Activated CD4-positive, alpha-beta memory T cell treated with anti-CD3 and anti-CD28 coated beads for 36 hours (primary cell): ENCODE measurements around the gene AFF2. TPM values are rescaled to one million over a fixed set of nuclear protein-coding genes. Genes with fewer than 3 reads are reported as not detected.

Experiments used
- CTCF ChIA-PET: fragments of 350-600 bp; sonication (Branson Sonifier 250); formaldehyde crosslinking; loops from one replicate; lab custom pipeline; 2021; ENCODE audit warnings: antibody characterized with exemption, inconsistent platforms; lab: Charles Lee
- POLR2A ChIA-PET: fragments of 350-600 bp; sonication (Branson Sonifier 250); formaldehyde crosslinking; loops from one replicate; lab custom pipeline; 2021; ENCODE audit warnings: antibody characterized with exemption; lab: Charles Lee
- DNase-seq: peaks from one replicate; pipeline ENCODE4 v3.0.0-alpha.2; 2020
- H3K27ac Mint-ChIP-seq: one replicate; pipeline ENCODE4 v1.8.0; 2021; ENCODE audit warnings: mixed read lengths
- H3K27me3 Mint-ChIP-seq: one replicate; pipeline ENCODE4 v1.8.0; 2021; ENCODE audit warnings: mixed read lengths
- H3K36me3 Mint-ChIP-seq: one replicate; pipeline ENCODE4 v1.8.0; 2021; ENCODE audit warnings: mixed read lengths
- H3K4me1 Mint-ChIP-seq: one replicate; pipeline ENCODE4 v1.8.0; 2021; ENCODE audit warnings: low read depth, mixed read lengths
- H3K4me3 Mint-ChIP-seq: one replicate; pipeline ENCODE4 v1.8.0; 2021; ENCODE audit warnings: mild to moderate bottlenecking, mixed read lengths
- H3K9me3 Mint-ChIP-seq: one replicate; pipeline ENCODE4 v1.8.0; 2021; ENCODE audit warnings: mixed read lengths
- intact Hi-C: fragments of 100-400 bp; cut with micrococcal nuclease; formaldehyde crosslinking; loops from one replicate; pipeline ENCODE4 v1.15.1; 2023
- total RNA-seq, 2 experiments: library from RNA; stranded (reverse); gene quantifications; one replicate each; pipeline ENCODE4 v1.2.3, GENCODE V29; 2021

Gene AFF2
- total RNA-seq, 2 experiments from 2014 or later = 0.36 to 0.45 TPM

- H3K27ac Mint-ChIP-seq = no peak overlapping the region
- CTCF ChIA-PET = no interaction called here
- H3K9me3 Mint-ChIP-seq = no peaks in the 10 kb centered on the region
- H3K27me3 Mint-ChIP-seq = no peaks in the 10 kb centered on the region
- H3K4me3 Mint-ChIP-seq = no peak overlapping the region
- POLR2A ChIA-PET = no interaction called here
- no peaks in the 10 kb centered on the region for H3K4me1 Mint-ChIP-seq
- H3K36me3 Mint-ChIP-seq = no peaks in the 10 kb centered on the region
- DNase-seq = no peak
- intact Hi-C loops = no loop called here
Measured at GRCh38 chrX:148624951-148625474, 124.6 kb downstream of the AFF2 start.

GRCh38 chrX:148628621-148629020, 128.2 kb downstream of the AFF2 start:
- DNase-seq = no peak
- no peaks in the 10 kb centered on the region for H3K36me3 Mint-ChIP-seq
- no peaks in the 10 kb centered on the region for H3K4me1 Mint-ChIP-seq
- no peak overlapping the region for H3K27ac Mint-ChIP-seq
- POLR2A ChIA-PET = no interaction called here
- intact Hi-C loops = no loop called here
- H3K27me3 Mint-ChIP-seq = no peaks in the 10 kb centered on the region
- CTCF ChIA-PET = no interaction called here
- H3K4me3 Mint-ChIP-seq = no peak overlapping the region
- no peaks in the 10 kb centered on the region for H3K9me3 Mint-ChIP-seq

- no peak for DNase-seq
- Mint-ChIP-seq H3K36me3 (no peaks in the 10 kb centered on the region), H3K27me3 (no peaks in the 10 kb centered on the region), H3K4me1 (no peaks in the 10 kb centered on the region), H3K27ac (no peak overlapping the region), H3K9me3 (no peaks in the 10 kb centered on the region), H3K4me3 (no peak overlapping the region)
- CTCF ChIA-PET = no interaction called here
- POLR2A ChIA-PET = no interaction called here
- intact Hi-C loops = no loop called here
Measured at GRCh38 chrX:148629434-148629833, 129.0 kb downstream of the AFF2 start.

- Mint-ChIP-seq H3K4me1 (no peaks in the 10 kb centered on the region), H3K27me3 (no peaks in the 10 kb centered on the region), H3K9me3 (no peaks in the 10 kb centered on the region), H3K4me3 (no peak overlapping the region), H3K36me3 (no peaks in the 10 kb centered on the region), H3K27ac (no peak overlapping the region)
- no peak for DNase-seq
- CTCF ChIA-PET = no interaction called here
- intact Hi-C loops = no loop called here
- POLR2A ChIA-PET = no interaction called here
Measured at GRCh38 chrX:148632444-148632843, 132.0 kb downstream of the AFF2 start.

- H3K4me3 Mint-ChIP-seq = no peak overlapping the region
- no peaks in the 10 kb centered on the region for H3K9me3 Mint-ChIP-seq
- CTCF ChIA-PET = no interaction called here
- no peaks in the 10 kb centered on the region for H3K27me3 Mint-ChIP-seq
- H3K4me1 Mint-ChIP-seq = no peaks in the 10 kb centered on the region
- POLR2A ChIA-PET = no interaction called here
- no peak overlapping the region for H3K27ac Mint-ChIP-seq
- H3K36me3 Mint-ChIP-seq = no peaks in the 10 kb centered on the region
- no peak for DNase-seq
- intact Hi-C loops = no loop called here
Measured at GRCh38 chrX:148633218-148633908, 132.9 kb downstream of the AFF2 start.

- Mint-ChIP-seq H3K27me3 (no peaks in the 10 kb centered on the region), H3K9me3 (no peaks in the 10 kb centered on the region), H3K4me3 (no peak overlapping the region), H3K4me1 (no peaks in the 10 kb centered on the region), H3K36me3 (no peaks in the 10 kb centered on the region), H3K27ac (no peak overlapping the region)
- POLR2A ChIA-PET = no interaction called here
- intact Hi-C loops = no loop called here
- CTCF ChIA-PET = no interaction called here
- DNase-seq = no peak
Measured at GRCh38 chrX:148634591-148634990, 134.2 kb downstream of the AFF2 start.

GRCh38 chrX:148643460-148643859, 143.0 kb downstream of the AFF2 start:
- Mint-ChIP-seq H3K4me1 (no peaks in the 10 kb centered on the region), H3K36me3 (no peaks in the 10 kb centered on the region), H3K27ac (no peak overlapping the region), H3K9me3 (no peaks in the 10 kb centered on the region), H3K4me3 (no peak overlapping the region), H3K27me3 (no peaks in the 10 kb centered on the region)
- DNase-seq = no peak
- CTCF ChIA-PET = no interaction called here
- intact Hi-C loops = no loop called here
- POLR2A ChIA-PET = no interaction called here

DNA sequence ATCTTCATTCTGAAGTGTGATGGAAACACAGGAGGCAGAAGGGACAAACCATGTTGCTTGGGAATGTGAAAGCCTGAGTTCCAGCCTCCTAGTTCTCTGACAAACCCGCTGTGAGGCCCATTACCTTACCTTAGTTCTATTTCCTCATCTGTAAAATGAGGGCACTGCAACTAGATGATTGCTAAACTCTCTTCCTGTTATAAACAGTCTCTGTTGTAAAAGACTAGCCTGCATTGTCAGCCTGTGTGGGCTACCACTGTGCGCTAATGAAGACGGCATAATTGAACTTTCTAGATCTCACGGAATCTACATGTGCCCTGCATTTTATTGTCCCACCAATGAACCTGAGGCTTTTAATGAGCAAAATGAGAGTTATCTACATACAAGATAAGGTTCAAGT, 147.2 kb downstream of the AFF2 start:
- ChIA-PET POLR2A (no interaction called here), CTCF (no interaction called here)
- H3K36me3 Mint-ChIP-seq = no peaks in the 10 kb centered on the region
- H3K4me3 Mint-ChIP-seq = no peak overlapping the region
- H3K9me3 Mint-ChIP-seq = no peaks in the 10 kb centered on the region
- no peaks in the 10 kb centered on the region for H3K27me3 Mint-ChIP-seq
- DNase-seq = no peak
- H3K4me1 Mint-ChIP-seq = no peaks in the 10 kb centered on the region
- intact Hi-C loops = no loop called here
- no peak overlapping the region for H3K27ac Mint-ChIP-seq

DNA sequence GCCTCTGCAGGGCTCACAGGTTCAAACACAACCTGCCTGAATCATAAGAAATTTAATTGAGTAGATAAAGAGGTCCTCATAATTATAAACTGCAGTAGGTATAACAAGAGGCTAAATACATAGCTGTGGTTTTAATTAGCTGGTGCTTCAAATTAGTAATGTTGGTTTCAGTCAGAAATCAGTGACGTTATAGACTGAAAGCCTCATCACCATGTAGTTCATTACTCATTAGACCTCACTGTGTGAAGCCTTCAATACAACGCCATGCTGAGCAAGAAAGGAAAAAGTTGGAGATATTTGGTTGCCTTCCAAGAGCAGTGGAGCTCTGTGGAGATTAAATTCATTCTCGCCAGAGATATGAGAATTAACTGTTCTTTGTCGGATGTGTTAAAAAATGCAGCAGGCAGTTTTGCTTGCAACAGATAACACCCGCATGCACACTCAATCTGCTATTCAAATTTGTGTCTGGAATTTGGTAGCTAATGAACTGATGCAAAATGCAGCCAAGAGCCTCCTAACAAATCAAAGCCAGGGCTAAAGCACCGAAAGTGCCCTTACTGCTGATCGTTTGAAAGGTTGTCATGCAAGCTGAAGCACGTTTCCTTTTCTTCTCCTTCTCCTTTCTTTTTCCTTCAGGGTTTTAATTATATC, 148.9 kb downstream of the AFF2 start:
- CTCF ChIA-PET = no interaction called here

DNA sequence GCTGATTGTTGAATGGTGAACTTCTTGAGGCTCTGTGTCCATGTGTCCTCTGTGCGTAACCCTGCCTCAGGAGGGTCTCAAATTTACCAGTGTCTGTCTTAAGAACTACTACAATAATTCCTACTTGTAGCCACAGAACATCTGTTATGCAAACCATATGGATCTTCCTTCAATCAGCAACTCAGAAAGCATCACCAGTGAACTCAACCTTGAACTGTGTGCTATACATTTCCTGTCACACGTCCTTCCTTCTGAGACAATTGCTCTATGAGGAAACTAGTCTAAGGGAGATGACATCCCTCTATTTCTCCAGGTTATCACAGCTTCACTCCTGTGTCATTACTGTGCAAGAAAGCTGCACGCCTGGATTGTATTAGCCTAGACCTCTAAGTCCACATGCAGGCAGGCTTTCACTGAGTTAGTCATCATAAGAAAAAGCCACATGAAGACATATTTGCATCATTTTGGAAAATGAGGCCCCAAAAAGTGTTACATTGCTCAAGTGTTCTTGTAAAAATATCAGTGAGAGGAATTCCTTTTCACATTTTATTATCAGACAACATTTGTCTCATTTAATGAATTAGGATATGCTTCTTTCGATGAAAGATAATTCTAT, 157.8 kb downstream of the AFF2 start:
- DNase-seq = no peak
- H3K27me3 Mint-ChIP-seq = no peaks in the 10 kb centered on the region
- no peaks in the 10 kb centered on the region for H3K36me3 Mint-ChIP-seq
- H3K4me1 Mint-ChIP-seq = no peaks in the 10 kb centered on the region
- no peaks in the 10 kb centered on the region for H3K9me3 Mint-ChIP-seq
- ChIA-PET POLR2A (no interaction called here), CTCF (no interaction called here)
- H3K27ac Mint-ChIP-seq = no peak overlapping the region
- H3K4me3 Mint-ChIP-seq = no peak overlapping the region
- intact Hi-C loops = no loop called here

More for the DNA sequence above, 148.9 kb downstream of the AFF2 start:
- Mint-ChIP-seq H3K27ac (no peak overlapping the region), H3K36me3 (no peaks in the 10 kb centered on the region), H3K4me3 (no peak overlapping the region), H3K4me1 (no peaks in the 10 kb centered on the region), H3K27me3 (no peaks in the 10 kb centered on the region), H3K9me3 (no peaks in the 10 kb centered on the region)
- POLR2A ChIA-PET = no interaction called here
- no peak for DNase-seq
- intact Hi-C loops = no loop called here

DNA sequence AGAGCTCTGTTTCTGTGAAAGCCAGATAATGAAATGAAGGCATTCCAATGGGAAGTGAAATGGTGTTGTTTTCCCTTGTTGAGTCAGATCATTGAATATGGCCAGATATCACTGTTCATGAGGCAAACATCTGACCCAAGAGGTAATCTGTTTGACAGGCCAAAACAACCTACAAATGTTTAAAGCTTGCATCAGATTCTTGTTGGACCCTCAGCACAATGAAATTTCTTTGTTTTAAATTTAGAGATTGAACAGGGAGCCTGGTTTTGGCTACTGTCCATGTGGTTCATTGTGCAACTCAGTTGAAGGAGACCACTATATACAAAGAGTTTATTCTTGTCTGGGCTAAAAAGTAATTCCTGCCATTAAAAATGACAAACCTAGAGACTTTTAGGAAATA, 159.1 kb downstream of the AFF2 start:
- no peaks in the 10 kb centered on the region for H3K36me3 Mint-ChIP-seq
- ChIA-PET POLR2A (no interaction called here), CTCF (no interaction called here)
- no peaks in the 10 kb centered on the region for H3K27me3 Mint-ChIP-seq
- no peak overlapping the region for H3K4me3 Mint-ChIP-seq
- intact Hi-C loops = no loop called here
- no peaks in the 10 kb centered on the region for H3K9me3 Mint-ChIP-seq
- no peaks in the 10 kb centered on the region for H3K4me1 Mint-ChIP-seq
- DNase-seq = no peak
- H3K27ac Mint-ChIP-seq = no peak overlapping the region

DNA sequence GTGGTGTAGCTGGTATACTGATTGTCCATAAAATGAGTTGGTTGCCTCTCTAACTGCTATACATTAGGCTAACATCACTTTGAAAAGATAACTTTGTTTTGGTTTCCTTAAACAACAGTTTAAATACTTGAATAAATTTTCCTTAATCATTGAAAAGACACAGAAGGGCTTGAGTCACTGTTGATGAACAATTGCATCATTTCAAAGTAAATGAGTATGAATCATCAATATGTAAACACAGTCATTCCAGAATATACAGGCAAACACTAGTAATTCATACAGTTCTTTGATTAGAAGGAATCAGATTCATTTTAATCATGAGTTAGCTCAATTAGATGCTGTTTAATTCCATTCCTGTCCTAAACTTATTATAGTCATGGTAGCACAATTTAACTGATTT, 160.6 kb downstream of the AFF2 start:
- no peaks in the 10 kb centered on the region for H3K36me3 Mint-ChIP-seq

More for the DNA sequence above, 160.6 kb downstream of the AFF2 start:
- ChIA-PET POLR2A (no interaction called here), CTCF (no interaction called here)
- Mint-ChIP-seq H3K4me3 (no peak overlapping the region), H3K27ac (no peak overlapping the region), H3K9me3 (peaks cover 3% of the 10 kb centered on the region), H3K27me3 (no peaks in the 10 kb centered on the region), H3K4me1 (no peaks in the 10 kb centered on the region)
- intact Hi-C loops = no loop called here
- DNase-seq = no peak
